ENCODE results near the gene MEIS2.

The MEIS2 gene

GRCh38 chr15:36940219-36940618 is 160.1 kb downstream of the MEIS2 start:
- Histone ChIP-seq H3K27me3 (replicated peaks; ENCODE audit: control insufficient read depth, insufficient read depth, low read length) (no peaks in the 10 kb centered on the region), H3K36me3 (ENCODE audit: control insufficient read depth, insufficient read depth, low read length) (no peaks in the 10 kb centered on the region), H3K4me3 (replicated peaks; ENCODE audit: low read depth, low read length) (no peak overlapping the region)
- no peak for TF ChIP-seq CTCF (IDR thresholded peaks at IDR 0.05; ENCODE audit: insufficient read depth, low read length, poor library complexity, severe bottlenecking)
- no peak for DNase-seq (ENCODE audit: extremely low read depth, insufficient read length)

GRCh38 chr15:36938764-36939163 is 161.6 kb downstream of the MEIS2 start:
- no peak for TF ChIP-seq CTCF (IDR thresholded peaks at IDR 0.05; ENCODE audit: insufficient read depth, low read length, poor library complexity, severe bottlenecking)
- DNase-seq (ENCODE audit: extremely low read depth, insufficient read length), result no peak
- Histone ChIP-seq H3K27me3 (replicated peaks; ENCODE audit: control insufficient read depth, insufficient read depth, low read length) (no peaks in the 10 kb centered on the region), H3K4me3 (replicated peaks; ENCODE audit: low read depth, low read length) (no peak overlapping the region), H3K36me3 (ENCODE audit: control insufficient read depth, insufficient read depth, low read length) (no peaks in the 10 kb centered on the region)

GRCh38 chr15:36938131-36938530 is 162.2 kb downstream of the MEIS2 start:
- Histone ChIP-seq H3K27me3 (replicated peaks; ENCODE audit: control insufficient read depth, insufficient read depth, low read length) (no peaks in the 10 kb centered on the region), H3K4me3 (replicated peaks; ENCODE audit: low read depth, low read length) (no peak overlapping the region), H3K36me3 (ENCODE audit: control insufficient read depth, insufficient read depth, low read length) (no peaks in the 10 kb centered on the region)
- DNase-seq (ENCODE audit: extremely low read depth, insufficient read length), result no peak
- no peak for TF ChIP-seq CTCF (IDR thresholded peaks at IDR 0.05; ENCODE audit: insufficient read depth, low read length, poor library complexity, severe bottlenecking)

- TF ChIP-seq CTCF (IDR thresholded peaks at IDR 0.05; ENCODE audit: insufficient read depth, low read length, poor library complexity, severe bottlenecking), result no peak
- Histone ChIP-seq H3K27me3 (replicated peaks; ENCODE audit: control insufficient read depth, insufficient read depth, low read length) (no peaks in the 10 kb centered on the region), H3K4me3 (replicated peaks; ENCODE audit: low read depth, low read length) (no peak overlapping the region), H3K36me3 (ENCODE audit: control insufficient read depth, insufficient read depth, low read length) (no peaks in the 10 kb centered on the region)
- DNase-seq (ENCODE audit: extremely low read depth, insufficient read length), result no peak
These were observed 163.7 kb downstream of the MEIS2 start for GRCh38 chr15:36936613-36937012.

- H3K4me3 ChIP-seq (replicated peaks; ENCODE audit: low read depth, low read length), result no peak overlapping the region
These were observed 166.9 kb downstream of the MEIS2 start for GRCh38 chr15:36933255-36933990.

More at GRCh38 chr15:36933255-36933990, 166.9 kb downstream of the MEIS2 start:
- no peaks in the 10 kb centered on the region for H3K27me3 ChIP-seq (replicated peaks; ENCODE audit: control insufficient read depth, insufficient read depth, low read length)
- H3K36me3 ChIP-seq (ENCODE audit: control insufficient read depth, insufficient read depth, low read length), result no peaks in the 10 kb centered on the region
- DNase-seq (ENCODE audit: extremely low read depth, insufficient read length), result no peak
- no peak for TF ChIP-seq CTCF (IDR thresholded peaks at IDR 0.05; ENCODE audit: insufficient read depth, low read length, poor library complexity, severe bottlenecking)

All from GM06990 (cell line).